Measurements from ENCODE around the gene SERPINB3.

GRCh38 chr18:63681449-63682340 is 20.0 kb upstream of the SERPINB3 start:
- no peak for TF ChIP-seq CTCF (IDR thresholded peaks at IDR 0.05; ENCODE audit: low read length)
- TF ChIP-seq EZH2 (IDR thresholded peaks at IDR 0.05; ENCODE audit: borderline replicate concordance, low read length), result no peak

Measured in OCI-LY1 (cell line).